Thoracic aorta (tissue), 2 donors: ENCODE data around the gene ATP1A2. TPM values are rescaled to one million over a fixed set of nuclear protein-coding genes. Genes with fewer than 3 reads are reported as not detected.

Experiments used
- ATAC-seq: fragments of 150-250 bp; one replicate; pipeline ENCODE4 v1.8.0; 2017; ENCODE audit warnings: low read depth; ENCODE audit not compliant: insufficient number of reproducible peaks, low FRiP score
- DNase-seq: peaks from one replicate; pipeline ENCODE4 v3.0.0-alpha.2; 2020; ENCODE audit warnings: low spot score
- H3K27ac ChIP-seq, 2 donors: fragments of 200-600 bp; sonication (generic); 1 replicate in 1 of 2; 2 replicates in 1 of 2; pipeline ENCODE4 v1.5.1; 2016; ENCODE audit warnings: mild to moderate bottlenecking in 2 of 2, moderate library complexity in 2 of 2
- H3K27me3 ChIP-seq: fragments of 200-600 bp; sonication (generic); replicated peaks from 2 replicates; pipeline ENCODE4 v1.6.0; 2016; ENCODE audit warnings: mild to moderate bottlenecking; ENCODE audit not compliant: insufficient read depth
- H3K36me3 ChIP-seq: fragments of 200-600 bp; sonication (generic); one replicate; pipeline ENCODE4 v1.5.1; 2016
- H3K4me1 ChIP-seq, 2 donors: fragments of 200-600 bp; sonication (generic); 1 replicate in 1 of 2; 2 replicates in 1 of 2; pipeline versions ENCODE4 v1.5.1 to v1.6.0; 2016; ENCODE audit warnings: low read depth in 2 of 2, mild to moderate bottlenecking in 1 of 2; ENCODE audit not compliant: control insufficient read depth in 1 of 2
- H3K4me3 ChIP-seq: fragments of 200-600 bp; sonication (generic); 2 replicates; pipeline ENCODE4 v1.5.1; 2016; ENCODE audit warnings: mild to moderate bottlenecking
- H3K9me3 ChIP-seq: fragments of 200-600 bp; sonication (generic); 2 replicates; pipeline ENCODE4 v1.5.1; 2016
- CTCF ChIP-seq: fragments of 200-600 bp; sonication (generic); IDR thresholded peaks from one replicate; pipeline ENCODE4 v1.5.1; 2019; ENCODE audit warnings: antibody characterized with exemption
- total RNA-seq, 2 donors: library from RNA; depleted of rRNA; stranded (reverse); fragments of >200 nt; gene quantifications; one replicate each; pipeline versions ENCODE4 v1.1.0 to v1.2.3, GENCODE V29; 2016

ATP1A2 gene
- total RNA-seq, 2 donors from 2014 or later, result 86.0 to 146 TPM

- Histone ChIP-seq H3K9me3 (no peaks in the 10 kb centered on the region), H3K27me3 (no peaks in the 10 kb centered on the region), H3K4me3 (no peak overlapping the region), H3K4me1 (no peaks in the 10 kb centered on the region), H3K27ac (no peak overlapping the region), H3K36me3 (no peaks in the 10 kb centered on the region)
- DNase-seq (no peak), ATAC-seq (no peak)
- no peak for TF ChIP-seq CTCF
Measured at GRCh38 chr1:160179336-160179735, 63.8 kb downstream of the ATP1A2 start.

DNA sequence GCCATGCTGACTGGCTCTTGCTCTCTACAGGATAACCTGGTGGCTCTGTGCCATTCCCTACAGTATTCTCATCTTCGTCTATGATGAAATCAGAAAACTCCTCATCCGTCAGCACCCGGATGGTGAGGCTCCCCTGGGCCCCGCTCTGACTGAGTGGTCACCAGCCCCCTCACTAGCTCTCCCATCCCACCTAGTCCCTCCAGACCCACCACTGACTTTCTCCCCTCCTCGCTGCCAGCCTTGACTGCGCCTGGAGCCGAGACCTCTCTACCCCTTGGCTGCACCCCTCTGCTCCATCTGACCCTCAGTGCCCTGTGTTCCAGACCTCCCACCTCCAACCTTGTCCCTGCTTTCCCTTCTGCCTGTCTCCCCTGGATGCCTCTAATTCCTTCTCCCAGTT is 70.7 kb downstream of the ATP1A2 start:
- TF ChIP-seq CTCF, result no peak
- Histone ChIP-seq H3K4me3 (no peak overlapping the region), H3K27me3 (no peaks in the 10 kb centered on the region), H3K9me3 (no peaks in the 10 kb centered on the region), H3K36me3 (no peaks in the 10 kb centered on the region), H3K4me1 (peaks cover 6 to 24% of the 10 kb centered on the region in 2 donors), H3K27ac (no peak overlapping the region)
- ATAC-seq (no peak), DNase-seq (no peak)

DNA sequence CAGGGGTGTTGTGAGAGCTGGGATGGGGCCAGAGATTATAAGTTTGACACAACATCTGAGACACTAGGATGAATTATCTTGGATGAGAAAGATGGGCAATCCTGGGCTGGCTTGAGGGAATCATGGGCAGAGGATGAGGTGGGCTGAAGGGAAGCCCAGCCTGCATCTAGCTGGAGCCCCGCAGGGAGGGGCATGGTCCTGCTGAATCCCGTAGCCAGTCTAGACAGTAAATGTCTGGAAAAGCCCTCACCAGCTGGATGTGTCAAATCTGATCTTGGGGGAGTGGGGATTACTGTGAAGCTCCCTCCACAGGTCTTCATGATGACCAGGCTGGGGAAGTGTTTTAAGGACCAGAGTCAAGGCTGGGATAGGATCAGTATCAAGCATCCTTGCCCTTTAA is 71.2 kb downstream of the ATP1A2 start:
- ATAC-seq, result no peak
- Histone ChIP-seq H3K27me3 (no peaks in the 10 kb centered on the region), H3K36me3 (no peaks in the 10 kb centered on the region), H3K27ac (no peak overlapping the region), H3K4me1 (peaks cover 6 to 27% of the 10 kb centered on the region in 2 donors), H3K9me3 (no peaks in the 10 kb centered on the region), H3K4me3 (no peak overlapping the region)
- no peak for DNase-seq
- TF ChIP-seq CTCF, result no peak

DNA sequence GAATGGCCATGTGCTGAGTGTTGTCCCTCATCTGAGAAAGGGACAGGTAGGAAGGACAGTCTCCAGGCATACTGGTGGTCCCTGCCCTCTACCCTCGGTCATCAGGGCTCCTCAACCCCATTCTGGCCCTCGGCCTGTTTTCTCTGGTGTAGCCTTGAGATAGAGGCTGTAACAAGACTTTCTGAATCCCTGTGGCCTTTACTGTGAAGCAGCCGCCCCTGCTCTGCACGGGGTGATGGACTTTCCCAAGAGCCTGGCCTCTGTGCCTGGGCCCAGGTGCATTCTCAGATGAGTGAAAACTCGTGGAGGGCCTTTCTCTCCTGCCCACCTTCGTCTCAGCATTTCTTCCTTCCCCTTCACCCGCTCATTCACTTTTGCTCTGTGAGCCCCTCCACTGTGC is 71.8 kb downstream of the ATP1A2 start:
- Histone ChIP-seq H3K27me3 (no peaks in the 10 kb centered on the region), H3K9me3 (no peaks in the 10 kb centered on the region), H3K36me3 (no peaks in the 10 kb centered on the region), H3K4me3 (no peak overlapping the region), H3K4me1 (peaks cover 6 to 30% of the 10 kb centered on the region in 2 donors), H3K27ac (no peak overlapping the region)
- ATAC-seq, result no peak
- DNase-seq, result no peak
- TF ChIP-seq CTCF, result no peak

DNA sequence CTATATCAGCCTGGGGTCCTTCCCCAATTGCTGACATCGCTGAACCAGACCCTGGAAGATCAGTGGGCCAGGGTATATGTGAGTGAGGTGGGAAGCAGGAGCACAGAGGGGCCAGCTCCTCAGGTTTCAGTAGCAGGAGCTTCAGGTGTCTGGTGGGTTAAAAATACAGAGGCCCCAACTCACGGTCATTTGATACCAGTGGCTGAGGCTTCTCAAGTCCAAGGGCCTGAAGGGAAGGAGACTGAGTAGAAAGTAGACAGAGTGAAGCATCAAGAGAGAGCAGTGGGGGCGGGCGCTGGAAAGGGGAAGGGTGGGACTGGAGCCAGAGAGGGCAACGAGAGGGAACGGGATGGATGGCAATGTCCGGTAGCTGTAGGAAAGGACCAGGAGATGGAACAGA is 72.8 kb downstream of the ATP1A2 start:
- H3K9me3 ChIP-seq, result no peaks in the 10 kb centered on the region
- no peak overlapping the region for H3K4me3 ChIP-seq
- H3K4me1 ChIP-seq, result peaks cover 10 to 38% of the 10 kb centered on the region in 2 donors
- ATAC-seq, result no peak
- H3K36me3 ChIP-seq, result no peaks in the 10 kb centered on the region
- no peak for TF ChIP-seq CTCF
- no peaks in the 10 kb centered on the region for H3K27me3 ChIP-seq
- no peak for DNase-seq
- H3K27ac ChIP-seq, result no peak overlapping the region
